Activated naive CD8-positive, alpha-beta T cell treated with anti-CD3 and anti-CD28 coated beads, Interleukin-2, amount 10 ng/mL, durations not matched to agents 7 days and 5 days (primary cell): ENCODE results near the gene C1orf122. TPM values are rescaled to one million over a fixed set of nuclear protein-coding genes. Genes with fewer than 3 reads are reported as not detected.

Source experiments
- ATAC-seq: fragments of 150-1000 bp; cut with Tn5 transposase; one replicate; pipeline ENCODE4 v1.10.0; 2021; ENCODE audit warnings: low read depth, moderate library complexity
- POLR2A ChIA-PET: fragments of 350-600 bp; sonication (Branson Sonifier 250); formaldehyde crosslinking; loops from one replicate; lab custom pipeline; 2021; ENCODE audit warnings: antibody characterized with exemption; lab: Charles Lee
- DNase-seq: peaks from one replicate; pipeline ENCODE4 v3.0.0; 2021
- H3K27ac Mint-ChIP-seq: one replicate; pipeline ENCODE4 v1.8.0; 2022; ENCODE audit warnings: mild to moderate bottlenecking, mixed read lengths
- H3K27me3 Mint-ChIP-seq: one replicate; pipeline ENCODE4 v1.8.0; 2022; ENCODE audit warnings: mild to moderate bottlenecking, moderate library complexity, mixed read lengths
- H3K36me3 Mint-ChIP-seq: one replicate; pipeline ENCODE4 v1.8.0; 2021; ENCODE audit warnings: mild to moderate bottlenecking, mixed read lengths
- H3K4me1 Mint-ChIP-seq: one replicate; pipeline ENCODE4 v1.8.0; 2021; ENCODE audit warnings: mixed read lengths
- H3K4me3 Mint-ChIP-seq: one replicate; pipeline ENCODE4 v1.8.0; 2022; ENCODE audit warnings: mild to moderate bottlenecking, moderate library complexity, mixed read lengths
- H3K9me3 Mint-ChIP-seq: one replicate; pipeline ENCODE4 v1.8.0; 2021; ENCODE audit warnings: mixed read lengths
- total RNA-seq, 2 experiments: library from RNA; stranded (reverse); gene quantifications; one replicate each; pipeline ENCODE4 v1.2.3, GENCODE V29; 2021

The C1orf122 gene
- total RNA-seq, 2 experiments from 2014 or later = 15.4 to 18.0 TPM

DNA sequence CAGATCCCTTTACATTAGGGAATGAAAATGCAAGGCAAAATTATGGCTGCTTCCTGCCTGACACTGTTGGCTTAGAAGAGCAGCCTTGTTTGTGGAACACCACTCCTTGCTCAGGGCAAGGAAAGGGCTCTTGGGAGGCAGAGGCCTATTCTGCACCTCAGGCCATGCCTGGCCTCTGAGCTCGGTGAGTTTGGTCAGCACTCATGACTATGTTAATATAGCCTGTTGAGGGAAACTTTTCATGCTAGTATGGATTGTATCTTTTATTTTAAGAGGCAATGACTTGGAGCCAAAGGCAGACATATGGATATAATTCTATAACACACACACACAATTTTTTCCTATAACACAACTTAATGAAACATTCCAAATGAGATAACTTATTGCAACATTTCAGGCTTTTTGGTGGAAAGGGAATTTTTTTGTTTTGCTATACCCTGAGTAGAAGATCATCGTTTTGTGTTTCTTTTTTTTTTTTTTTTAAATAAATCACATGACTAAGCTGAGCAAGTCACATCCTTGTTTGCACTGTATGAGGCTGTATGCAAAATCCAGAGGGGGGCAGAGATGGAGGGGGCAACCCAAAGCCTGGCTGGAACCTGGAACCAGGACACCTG is 6.0 kb downstream of the C1orf122 start:
- no peak overlapping the region for H3K27ac Mint-ChIP-seq
- peaks cover 5% of the 10 kb centered on the region for H3K36me3 Mint-ChIP-seq
- ATAC-seq = no peak
- no peak overlapping the region for H3K4me3 Mint-ChIP-seq
- no peak for DNase-seq
- POLR2A ChIA-PET = no interaction called here
- no peaks in the 10 kb centered on the region for H3K27me3 Mint-ChIP-seq
- H3K9me3 Mint-ChIP-seq = no peaks in the 10 kb centered on the region
- peaks cover 13% of the 10 kb centered on the region for H3K4me1 Mint-ChIP-seq

DNA sequence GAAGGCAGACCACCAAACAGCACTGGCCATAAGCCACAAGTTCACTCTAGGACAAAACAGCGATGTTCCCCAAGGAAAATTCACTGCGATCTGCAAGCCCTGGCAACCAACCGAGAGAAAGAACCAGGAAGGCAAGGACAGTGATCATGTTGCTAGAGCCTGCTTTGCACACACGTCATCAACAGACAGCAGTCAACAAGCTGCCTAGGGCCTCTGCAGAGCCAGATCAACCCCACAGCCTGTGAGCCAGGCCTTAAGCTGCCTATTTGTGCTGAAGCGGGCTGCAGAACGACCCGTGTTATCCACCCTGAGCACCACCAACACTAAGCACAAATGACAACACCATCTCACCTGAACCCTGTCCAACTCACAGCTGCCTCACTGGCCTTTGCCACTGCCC is 6.7 kb downstream of the C1orf122 start:
- H3K27ac Mint-ChIP-seq = no peak overlapping the region
- peaks cover 9% of the 10 kb centered on the region for H3K4me1 Mint-ChIP-seq
- no peaks in the 10 kb centered on the region for H3K27me3 Mint-ChIP-seq
- H3K9me3 Mint-ChIP-seq = no peaks in the 10 kb centered on the region
- DNase-seq (no peak), ATAC-seq (no peak)
- no peak overlapping the region for H3K4me3 Mint-ChIP-seq
- POLR2A ChIA-PET = no interaction called here
- peaks cover 5% of the 10 kb centered on the region for H3K36me3 Mint-ChIP-seq

DNA sequence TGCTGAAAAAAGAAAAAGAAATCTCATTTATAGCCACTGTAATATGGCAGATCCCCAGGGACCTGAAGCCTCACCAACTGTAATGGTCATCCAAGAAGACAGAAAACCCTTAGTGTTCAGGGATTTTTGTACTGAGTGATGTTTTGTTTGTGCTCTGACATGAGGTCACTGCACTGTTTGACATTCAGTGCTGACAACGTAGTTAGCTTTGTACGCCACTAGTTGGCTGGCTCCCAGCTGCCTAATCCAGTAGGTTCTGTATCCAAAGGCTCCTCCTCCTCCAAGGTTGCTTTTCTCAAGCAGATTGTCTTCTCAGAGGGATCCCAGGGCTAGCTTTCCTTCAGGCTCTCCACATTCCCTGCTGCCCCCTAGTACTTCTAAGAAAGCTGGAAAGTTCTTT is 9.9 kb downstream of the C1orf122 start:
- H3K4me3 Mint-ChIP-seq = no peak overlapping the region

DNA sequence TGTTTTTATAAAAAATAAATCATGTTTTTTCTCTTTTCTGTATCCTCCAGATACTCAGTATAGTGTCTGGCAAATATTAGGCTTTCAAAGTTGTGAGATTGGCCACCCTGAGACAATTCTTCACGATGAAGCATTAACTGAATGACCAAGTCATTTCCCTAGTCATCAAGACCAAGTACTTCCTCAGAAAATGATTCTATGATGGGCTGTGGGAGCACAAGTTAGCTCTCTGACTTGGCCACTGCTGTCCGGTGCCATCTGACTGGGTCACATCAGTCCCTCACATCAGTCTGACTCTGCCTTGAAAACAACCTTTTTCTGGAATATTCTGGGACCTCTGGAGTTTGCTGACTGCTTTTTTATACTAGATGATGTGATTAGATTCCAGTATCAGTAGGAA is 13.9 kb downstream of the C1orf122 start:
- Mint-ChIP-seq H3K36me3 (peaks cover 22% of the 10 kb centered on the region), H3K9me3 (no peaks in the 10 kb centered on the region), H3K27me3 (no peaks in the 10 kb centered on the region), H3K27ac (no peak overlapping the region), H3K4me3 (no peak overlapping the region), H3K4me1 (peaks cover 2% of the 10 kb centered on the region)
- POLR2A ChIA-PET = interaction anchor here (1.2 kb wide), 1 partner anchor 14 kb away, joined by 3 read pairs; the partner anchor contains the start of genes C1orf122 and YRDC
- ATAC-seq (no peak), DNase-seq (no peak)

More for the DNA sequence above, 9.9 kb downstream of the C1orf122 start:
- POLR2A ChIA-PET = interaction anchor here (1.0 kb wide), 1 partner anchor 9 kb away, joined by 3 read pairs; the partner anchor contains the start of gene YRDC
- no peak overlapping the region for H3K27ac Mint-ChIP-seq
- no peaks in the 10 kb centered on the region for H3K9me3 Mint-ChIP-seq
- H3K4me1 Mint-ChIP-seq = no peaks in the 10 kb centered on the region
- DNase-seq (no peak), ATAC-seq (no peak)
- no peaks in the 10 kb centered on the region for H3K27me3 Mint-ChIP-seq
- H3K36me3 Mint-ChIP-seq = peaks cover 18% of the 10 kb centered on the region

DNA sequence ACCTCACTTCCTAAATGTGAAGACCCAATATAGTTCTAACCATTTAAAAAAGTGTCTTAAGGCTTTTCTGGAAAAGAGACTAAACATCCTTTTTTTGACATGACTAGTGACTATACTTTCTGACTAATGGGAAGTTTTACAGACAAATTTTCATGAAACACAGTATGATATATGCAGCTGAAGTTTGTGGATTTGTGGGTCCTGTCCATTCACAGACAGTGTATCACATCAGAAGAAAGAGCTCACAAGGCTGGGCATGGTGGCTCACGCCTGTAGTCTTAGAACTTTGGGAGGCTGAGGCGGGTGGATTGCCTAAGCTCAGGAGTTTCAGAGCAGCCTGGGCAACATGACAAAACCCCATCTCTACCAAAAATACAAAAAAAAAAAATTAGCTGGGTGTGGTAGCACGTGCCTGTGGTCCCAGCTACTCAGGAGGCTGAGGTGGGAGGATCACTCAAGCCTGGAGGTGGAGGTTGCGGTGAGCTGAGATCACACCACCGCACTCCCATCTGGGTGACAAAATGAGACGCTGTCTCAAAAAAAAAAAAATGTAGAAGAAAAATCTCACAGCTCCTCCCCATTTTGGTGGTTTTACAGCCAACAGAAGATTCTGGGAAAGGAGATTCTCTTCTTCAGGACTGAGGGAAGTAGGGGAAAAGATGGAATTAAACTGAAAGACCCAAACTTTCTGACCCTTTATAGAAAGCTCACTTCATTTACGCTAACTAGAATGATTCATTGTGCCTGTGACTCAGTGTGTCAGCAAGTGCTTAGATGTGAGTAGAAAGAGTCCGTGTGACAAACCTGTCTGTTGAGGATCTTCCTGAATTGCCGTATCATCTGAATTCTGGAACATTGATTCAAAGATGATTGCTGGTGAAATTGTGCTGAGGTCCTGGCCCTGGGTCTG is 15.6 kb downstream of the C1orf122 start:
- ATAC-seq (no peak), DNase-seq (no peak)
- H3K4me1 Mint-ChIP-seq = peaks cover 2% of the 10 kb centered on the region
- H3K4me3 Mint-ChIP-seq = no peak overlapping the region
- H3K27ac Mint-ChIP-seq = no peak overlapping the region
- H3K9me3 Mint-ChIP-seq = no peaks in the 10 kb centered on the region
- H3K36me3 Mint-ChIP-seq = peaks cover 21% of the 10 kb centered on the region
- POLR2A ChIA-PET = interaction anchor here (0.5 to 1.2 kb wide), 3 partner anchors 33 to 336 kb away, joined by 3 to 4 read pairs (median 3); partner anchors contain the start of gene MTF1
- no peaks in the 10 kb centered on the region for H3K27me3 Mint-ChIP-seq

DNA sequence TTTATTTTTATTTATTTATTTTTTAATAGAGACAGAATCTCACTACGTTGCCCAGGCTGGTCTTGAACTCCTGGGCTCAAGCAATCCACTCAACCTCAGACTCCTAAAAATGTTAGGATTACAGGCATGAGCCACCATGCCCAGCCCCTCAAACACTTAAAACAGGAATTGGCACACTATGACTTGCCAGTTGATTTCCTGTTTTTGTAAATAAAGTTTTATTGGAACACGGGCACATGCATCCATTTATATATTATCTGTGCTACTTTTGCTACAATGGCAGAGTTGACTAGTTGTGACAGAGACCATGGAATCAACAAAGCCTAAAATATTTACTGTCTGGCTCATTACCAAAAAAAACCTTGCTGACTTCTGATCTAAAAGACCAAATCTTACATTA is 16.4 kb downstream of the C1orf122 start:
- ATAC-seq = no peak
- DNase-seq = no peak
- Mint-ChIP-seq H3K27ac (no peak overlapping the region), H3K4me1 (peaks cover 2% of the 10 kb centered on the region), H3K4me3 (no peak overlapping the region), H3K36me3 (peaks cover 22% of the 10 kb centered on the region), H3K9me3 (no peaks in the 10 kb centered on the region), H3K27me3 (no peaks in the 10 kb centered on the region)
- POLR2A ChIA-PET = interaction anchor here (0.7 kb wide), 1 partner anchor 337 kb away, joined by 3 read pairs; no protein-coding TSS in a partner anchor

DNA sequence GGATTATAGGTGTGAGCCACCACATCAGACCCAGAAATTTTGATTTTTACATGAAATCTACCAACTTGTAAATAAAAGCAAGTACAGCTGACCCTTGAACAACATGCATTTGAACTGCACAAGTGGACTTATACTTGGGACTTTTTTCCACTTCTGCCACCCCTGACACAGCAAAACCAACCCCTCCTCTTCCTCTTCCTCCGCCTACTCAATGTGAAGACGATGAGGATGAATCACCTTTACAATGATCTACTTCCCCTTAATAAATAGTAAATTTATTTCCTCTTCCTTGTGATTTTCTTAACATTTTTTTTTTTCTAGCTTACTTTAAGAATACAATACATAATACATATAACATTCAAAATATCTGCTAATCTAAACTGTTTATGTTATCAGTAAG is 17.9 kb downstream of the C1orf122 start:
- POLR2A ChIA-PET = no interaction called here
- ATAC-seq (no peak), DNase-seq (no peak)
- peaks cover 23% of the 10 kb centered on the region for H3K36me3 Mint-ChIP-seq
- no peaks in the 10 kb centered on the region for H3K27me3 Mint-ChIP-seq
- no peaks in the 10 kb centered on the region for H3K9me3 Mint-ChIP-seq
- H3K27ac Mint-ChIP-seq = no peak overlapping the region
- H3K4me3 Mint-ChIP-seq = no peak overlapping the region
- H3K4me1 Mint-ChIP-seq = peaks cover 2% of the 10 kb centered on the region

DNA sequence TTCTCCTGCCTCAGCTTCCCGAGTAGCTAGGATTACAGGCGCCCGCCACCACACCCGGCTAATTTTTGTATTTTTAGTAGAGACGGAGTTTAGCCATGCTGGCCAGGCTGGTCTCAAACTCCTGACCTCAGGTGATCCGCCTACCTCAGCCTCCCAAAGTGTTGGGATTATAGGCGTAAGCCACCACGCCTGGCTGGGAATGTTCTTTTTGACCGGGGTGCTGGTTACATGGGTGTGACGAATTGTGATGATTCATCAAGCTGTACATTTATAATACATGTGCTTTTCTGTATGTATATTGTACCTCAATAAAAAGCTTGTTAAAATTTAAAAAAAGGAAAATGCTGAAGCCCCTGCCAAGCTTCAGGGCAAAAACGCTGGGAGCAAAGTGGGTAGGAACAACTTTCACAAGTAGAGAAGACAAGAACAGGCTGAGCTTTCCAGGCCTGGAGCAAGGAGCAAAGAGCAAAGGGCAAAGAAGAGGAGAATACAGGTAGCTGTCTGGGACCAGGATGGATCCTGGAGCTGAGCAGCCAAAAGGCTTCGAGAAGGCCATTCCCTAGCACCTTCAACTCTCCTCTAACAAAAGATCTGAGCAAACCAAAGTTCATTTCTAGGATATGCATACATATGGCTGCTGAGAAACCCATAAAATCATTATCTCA is 21.0 kb downstream of the C1orf122 start:
- Mint-ChIP-seq H3K9me3 (no peaks in the 10 kb centered on the region), H3K27me3 (no peaks in the 10 kb centered on the region), H3K4me3 (no peak overlapping the region), H3K27ac (no peak overlapping the region), H3K36me3 (peaks cover 17% of the 10 kb centered on the region), H3K4me1 (peaks cover 2% of the 10 kb centered on the region)
- DNase-seq = no peak
- POLR2A ChIA-PET = interaction anchor here (0.7 kb wide), 1 partner anchor 730 kb away, joined by 6 read pairs; no protein-coding TSS in a partner anchor
- no peak for ATAC-seq

DNA sequence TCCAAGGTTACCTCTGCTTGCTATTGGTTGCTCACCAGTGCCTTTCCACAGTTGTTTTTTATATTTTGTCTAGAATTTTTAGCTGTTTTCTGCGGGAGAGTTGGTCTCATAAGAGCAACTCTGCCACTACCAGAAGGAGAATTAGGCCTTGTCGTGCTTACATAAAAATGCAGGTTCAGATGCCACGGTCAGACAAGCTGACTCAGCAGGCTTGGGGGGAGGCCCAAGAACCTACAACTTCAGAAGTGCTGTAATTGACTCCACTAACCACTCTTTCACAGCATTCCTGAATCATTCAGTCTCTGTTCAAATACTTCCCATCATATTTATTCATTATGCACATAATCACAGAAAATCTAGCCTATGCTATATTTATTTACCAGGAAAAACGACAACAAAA is 23.5 kb downstream of the C1orf122 start:
- DNase-seq = no peak
- Mint-ChIP-seq H3K9me3 (no peaks in the 10 kb centered on the region), H3K4me3 (no peak overlapping the region), H3K36me3 (peaks cover 20% of the 10 kb centered on the region), H3K27ac (no peak overlapping the region), H3K27me3 (no peaks in the 10 kb centered on the region), H3K4me1 (no peaks in the 10 kb centered on the region)
- no peak for ATAC-seq
- POLR2A ChIA-PET = no interaction called here

DNA sequence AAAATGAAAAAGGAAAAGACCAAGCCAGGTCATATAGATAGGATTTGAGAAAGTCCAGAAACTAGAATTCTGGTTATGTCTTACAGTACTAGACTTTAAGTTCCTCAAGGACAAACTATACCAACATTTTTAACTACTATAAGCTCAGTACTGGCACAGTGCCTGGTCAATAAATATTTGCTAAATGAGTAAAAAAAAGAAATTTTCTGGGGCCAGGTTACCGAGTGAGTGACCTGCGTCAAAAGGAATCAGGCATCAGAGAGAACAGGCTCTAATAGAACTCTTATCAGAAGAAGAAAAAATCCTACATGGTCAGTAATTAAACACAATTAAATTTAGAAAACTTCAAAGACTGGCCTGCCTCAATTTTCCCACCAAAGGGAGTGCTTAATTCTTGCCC is 24.2 kb downstream of the C1orf122 start:
- Mint-ChIP-seq H3K36me3 (peaks cover 20% of the 10 kb centered on the region), H3K27ac (no peak overlapping the region), H3K9me3 (no peaks in the 10 kb centered on the region), H3K4me1 (no peaks in the 10 kb centered on the region), H3K4me3 (no peak overlapping the region), H3K27me3 (no peaks in the 10 kb centered on the region)
- DNase-seq = no peak
- ATAC-seq = no peak
- POLR2A ChIA-PET = no interaction called here

DNA sequence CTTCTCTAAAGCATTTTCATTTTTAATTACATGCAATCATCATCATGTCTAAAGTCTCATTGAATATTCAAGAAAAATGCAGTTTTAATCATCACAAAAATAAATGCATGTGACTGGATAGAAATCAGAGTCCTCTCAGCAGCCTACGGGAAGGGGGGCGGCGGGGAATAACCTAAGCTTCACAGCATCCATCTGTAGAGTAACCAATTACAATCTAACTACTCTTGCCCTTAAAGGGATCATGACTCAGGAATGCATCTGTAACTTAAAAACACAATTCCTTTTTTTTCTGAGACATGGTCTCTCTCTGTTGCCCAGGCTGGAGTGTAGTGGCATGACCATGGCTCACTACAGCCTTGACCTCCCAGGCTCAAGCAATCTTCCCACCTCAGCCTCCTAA is 29.2 kb downstream of the C1orf122 start:
- Mint-ChIP-seq H3K9me3 (no peaks in the 10 kb centered on the region), H3K27me3 (no peaks in the 10 kb centered on the region), H3K4me3 (no peak overlapping the region), H3K27ac (no peak overlapping the region), H3K4me1 (no peaks in the 10 kb centered on the region), H3K36me3 (peaks cover 14% of the 10 kb centered on the region)
- no peak for DNase-seq
- POLR2A ChIA-PET = interaction anchor here (0.7 kb wide), 1 partner anchor 318 kb away, joined by 3 read pairs; no protein-coding TSS in a partner anchor
- no peak for ATAC-seq

DNA sequence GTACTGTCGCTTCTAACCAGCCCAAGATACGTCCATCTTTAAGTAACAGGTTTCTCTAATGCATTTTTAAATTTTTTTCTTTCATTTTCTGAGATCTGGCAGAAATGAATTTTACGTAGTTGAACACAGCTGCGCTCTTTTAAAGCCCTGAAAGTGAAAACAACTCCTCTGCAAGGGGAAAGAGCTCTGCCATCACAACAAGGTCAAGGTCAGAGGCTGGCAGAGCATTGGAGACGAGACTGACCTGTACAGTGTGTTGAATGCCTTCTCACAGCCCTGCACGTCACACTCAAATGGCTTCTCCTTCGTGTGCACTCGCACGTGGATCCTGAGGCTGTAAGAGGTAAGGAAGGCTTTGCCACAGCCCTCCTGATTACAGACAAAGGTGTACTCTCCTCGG is 32.1 kb downstream of the C1orf122 start:
- no peaks in the 10 kb centered on the region for H3K9me3 Mint-ChIP-seq
- H3K27me3 Mint-ChIP-seq = no peaks in the 10 kb centered on the region
- POLR2A ChIA-PET = interaction anchor here (1.5 kb wide), 1 partner anchor 31 kb away, joined by 6 read pairs; the partner anchor contains the start of genes C1orf122 and YRDC
- H3K4me3 Mint-ChIP-seq = no peak overlapping the region
- no peak overlapping the region for H3K27ac Mint-ChIP-seq
- no peak for ATAC-seq
- H3K36me3 Mint-ChIP-seq = peaks cover 19% of the 10 kb centered on the region
- H3K4me1 Mint-ChIP-seq = peaks cover 7% of the 10 kb centered on the region
- DNase-seq = no peak

DNA sequence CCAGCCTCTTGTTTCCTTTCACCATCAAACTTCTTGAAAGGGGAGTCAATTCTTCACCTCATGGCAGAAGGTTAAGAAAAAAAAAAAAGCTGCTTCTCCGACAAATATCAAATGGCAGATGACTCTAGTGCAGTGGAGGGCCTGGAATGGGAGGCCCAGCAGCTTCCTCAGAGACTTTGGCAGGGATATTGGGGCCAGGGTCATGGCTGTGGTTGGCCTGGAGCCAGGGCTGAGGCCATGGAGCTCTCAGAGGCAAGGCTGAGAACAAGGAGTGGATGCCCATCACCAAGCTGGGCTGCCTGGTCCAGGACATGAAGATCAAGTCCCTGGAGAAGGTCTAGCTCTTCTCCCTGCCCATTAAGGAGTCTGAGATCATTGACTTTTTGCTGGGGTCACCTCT is 33.1 kb downstream of the C1orf122 start:
- ATAC-seq (no peak), DNase-seq (no peak)
- peaks cover 9% of the 10 kb centered on the region for H3K4me1 Mint-ChIP-seq
- H3K9me3 Mint-ChIP-seq = no peaks in the 10 kb centered on the region
- H3K27me3 Mint-ChIP-seq = no peaks in the 10 kb centered on the region
- H3K27ac Mint-ChIP-seq = no peak overlapping the region
- peaks cover 20% of the 10 kb centered on the region for H3K36me3 Mint-ChIP-seq
- POLR2A ChIA-PET = interaction anchor here (1.5 kb wide), 1 partner anchor 32 kb away, joined by 6 read pairs; the partner anchor contains the start of genes C1orf122 and YRDC
- H3K4me3 Mint-ChIP-seq = no peak overlapping the region
